ENCODE data around the gene GNL3.

GRCh38 chr3:52719618-52720017, 33.8 kb downstream of the GNL3 start:
- no peak for TF ChIP-seq CTCF (conservative IDR thresholded peaks at IDR 0.05 in 1 of 2, IDR thresholded peaks at IDR 0.05 in 1 of 2; ENCODE audit: low read depth in 1 of 2, low read length in 2 of 2)
- no peak for TF ChIP-seq EZH2 (IDR thresholded peaks at IDR 0.05; ENCODE audit: low read length, missing control alignments)
